HG03442 (cell line): ENCODE measurements around the gene ZNF335.
A peak's percentile ranks its signal among the peaks of the same experiment; 100 is the strongest.
"Not testable (repeated sequence)": the region's sequence is repeated elsewhere in the genome, so short reads cannot be mapped to it uniquely, and the experiment has no call there.

Source experiments
- ATAC-seq: cut with Tn5 transposase; IDR thresholded peaks from one replicate; pipeline ENCODE4 v1.9.1; 2021; ENCODE audit warnings: mild to moderate bottlenecking, moderate library complexity; ENCODE audit not compliant: unreplicated experiment

ZNF335 gene

GRCh38 chr20:45935416-45936046 is 36.5 kb downstream of the ZNF335 start:
- ATAC-seq, result no peak

GRCh38 chr20:45934586-45935415 is 37.2 kb downstream of the ZNF335 start, which contains the start of gene PCIF1:
PCIF1 (plus strand) TSS chr20:45934683; CDS start chr20:45939000, 4,317 bp downstream.
- ATAC-seq, result peak; percentile 76

- ATAC-seq, result peak; percentile 6
Measured at GRCh38 chr20:45934046-45934585, 37.9 kb downstream of the ZNF335 start.

GRCh38 chr20:45933266-45934045 is 38.5 kb downstream of the ZNF335 start:
- ATAC-seq, result no peak

GRCh38 chr20:45931680-45932079 is 40.3 kb downstream of the ZNF335 start:
- not testable (repeated sequence) for ATAC-seq

GRCh38 chr20:45927071-45927878 is 44.7 kb downstream of the ZNF335 start:
- no peak for ATAC-seq

GRCh38 chr20:45926731-45927070 is 45.3 kb downstream of the ZNF335 start:
- no peak for ATAC-seq

GRCh38 chr20:45925821-45926506 is 46.0 kb downstream of the ZNF335 start:
- no peak for ATAC-seq

- ATAC-seq, result no peak
Measured at GRCh38 chr20:45924391-45925261, 47.4 kb downstream of the ZNF335 start.

- ATAC-seq, result no peak
Measured at GRCh38 chr20:45921337-45922189, 50.4 kb downstream of the ZNF335 start.

- ATAC-seq, result no peak
Measured at GRCh38 chr20:45920462-45921336, 51.3 kb downstream of the ZNF335 start.

GRCh38 chr20:45919542-45920399 is 52.2 kb downstream of the ZNF335 start:
- ATAC-seq, result no peak

GRCh38 chr20:45918779-45919537 is 53.0 kb downstream of the ZNF335 start:
- ATAC-seq, result no peak

GRCh38 chr20:45918182-45918737 is 53.7 kb downstream of the ZNF335 start:
- no peak for ATAC-seq

GRCh38 chr20:45917790-45918141 is 54.2 kb downstream of the ZNF335 start:
- ATAC-seq, result no peak
